Measurements from ENCODE around the gene TENM4. TPM values are rescaled to one million over a fixed set of nuclear protein-coding genes. Genes with fewer than 3 reads are reported as not detected.

TENM4 gene
- total RNA-seq, 2 experiments from 2014 or later: not detected

GRCh38 chr11:78772186-78772585 is 668.6 kb downstream of the TENM4 start:
- Histone ChIP-seq H3K9me2 (ENCODE audit: insufficient read depth, low read length) (no peaks in the 10 kb centered on the region), H3K4me2 (ENCODE audit: low read length) (no peak overlapping the region), H3K36me3 (ENCODE audit: insufficient read depth, low read length) (no peaks in the 10 kb centered on the region), H2AFZ (ENCODE audit: low read length) (no peak overlapping the region), H3K4me3 (ENCODE audit: low read depth, low read length, poor library complexity, severe bottlenecking) (no peak overlapping the region), H3K4me1 (ENCODE audit: insufficient read depth, low read length, poor library complexity, severe bottlenecking) (no peaks in the 10 kb centered on the region), H3K9me3 (ENCODE audit: low read length) (no peaks in the 10 kb centered on the region), H3K79me2 (ENCODE audit: insufficient read depth, low read depth, low read length) (no peaks in the 10 kb centered on the region), H4K20me1 (ENCODE audit: insufficient read depth, low read length) (no peaks in the 10 kb centered on the region), H3K27ac (ENCODE audit: low read depth, low read length, poor library complexity, severe bottlenecking) (no peak overlapping the region)
- no peak for TF ChIP-seq EZH2phosphoT487 (IDR thresholded peaks at IDR 0.05; ENCODE audit: borderline replicate concordance, low read depth, low read length)
- TF ChIP-seq CTCF (conservative IDR thresholded peaks at IDR 0.05; ENCODE audit: low read length): no peak
- intact Hi-C loops (cut with micrococcal nuclease; ENCODE audit: unreplicated experiment): no loop called here
- ChIA-PET POLR2A (no interaction called here), CTCF (ENCODE audit: unreplicated experiment) (no interaction called here)
- BruUV-seq (replicated peaks): no TSS peak
- DNase-seq (ENCODE audit: low spot score): no peak

- CTCF ChIA-PET (ENCODE audit: unreplicated experiment): no interaction called here
- Histone ChIP-seq H2AFZ (ENCODE audit: low read length) (no peak overlapping the region), H3K9me3 (ENCODE audit: low read length) (no peaks in the 10 kb centered on the region), H3K4me2 (ENCODE audit: low read length) (no peak overlapping the region), H3K36me3 (ENCODE audit: insufficient read depth, low read length) (no peaks in the 10 kb centered on the region), H3K4me1 (ENCODE audit: insufficient read depth, low read length, poor library complexity, severe bottlenecking) (no peaks in the 10 kb centered on the region), H3K9me2 (ENCODE audit: insufficient read depth, low read length) (no peaks in the 10 kb centered on the region), H3K4me3 (ENCODE audit: low read depth, low read length, poor library complexity, severe bottlenecking) (no peak overlapping the region), H3K27ac (ENCODE audit: low read depth, low read length, poor library complexity, severe bottlenecking) (no peak overlapping the region), H4K20me1 (ENCODE audit: insufficient read depth, low read length) (no peaks in the 10 kb centered on the region), H3K79me2 (ENCODE audit: insufficient read depth, low read depth, low read length) (no peaks in the 10 kb centered on the region)
- intact Hi-C loops (cut with micrococcal nuclease; ENCODE audit: unreplicated experiment): no loop called here
- no peak for DNase-seq (ENCODE audit: low spot score)
- no peak for TF ChIP-seq EZH2phosphoT487 (IDR thresholded peaks at IDR 0.05; ENCODE audit: borderline replicate concordance, low read depth, low read length)
- no peak for TF ChIP-seq CTCF (conservative IDR thresholded peaks at IDR 0.05; ENCODE audit: low read length)
- BruUV-seq (replicated peaks): no TSS peak
- POLR2A ChIA-PET: no interaction called here
These were observed 669.9 kb downstream of the TENM4 start for GRCh38 chr11:78770931-78771330.

- ChIA-PET POLR2A (no interaction called here), CTCF (ENCODE audit: unreplicated experiment) (no interaction called here)
- H3K27ac ChIP-seq (ENCODE audit: low read depth, low read length, poor library complexity, severe bottlenecking): no peak overlapping the region
These were observed 671.9 kb downstream of the TENM4 start for GRCh38 chr11:78768971-78769370.

More at GRCh38 chr11:78768971-78769370, 671.9 kb downstream of the TENM4 start:
- Histone ChIP-seq H3K36me3 (ENCODE audit: insufficient read depth, low read length) (no peaks in the 10 kb centered on the region), H3K4me3 (ENCODE audit: low read depth, low read length, poor library complexity, severe bottlenecking) (no peak overlapping the region), H2AFZ (ENCODE audit: low read length) (no peak overlapping the region), H3K9me3 (ENCODE audit: low read length) (no peaks in the 10 kb centered on the region), H3K9me2 (ENCODE audit: insufficient read depth, low read length) (no peaks in the 10 kb centered on the region), H3K79me2 (ENCODE audit: insufficient read depth, low read depth, low read length) (no peaks in the 10 kb centered on the region), H3K4me2 (ENCODE audit: low read length) (no peak overlapping the region), H4K20me1 (ENCODE audit: insufficient read depth, low read length) (no peaks in the 10 kb centered on the region), H3K4me1 (ENCODE audit: insufficient read depth, low read length, poor library complexity, severe bottlenecking) (no peaks in the 10 kb centered on the region)
- intact Hi-C loops (cut with micrococcal nuclease; ENCODE audit: unreplicated experiment): no loop called here
- no TSS peak for BruUV-seq (replicated peaks)
- no peak for DNase-seq (ENCODE audit: low spot score)
- TF ChIP-seq CTCF (conservative IDR thresholded peaks at IDR 0.05; ENCODE audit: low read length): no peak
- no peak for TF ChIP-seq EZH2phosphoT487 (IDR thresholded peaks at IDR 0.05; ENCODE audit: borderline replicate concordance, low read depth, low read length)
